Activated T-helper 1 cell treated with anti-CD3 and anti-CD28 coated beads, Interleukin-12 subunit alpha, Interleukin-12 subunit beta, Interleukin-2, Interleukin-4 antibody, amounts not matched to agents 30 ng/mL and 10 ng/mL and 1 ng/mL, durations not matched to agents 14 hours and 24 hours and 36 hours (primary cell): Measurements from ENCODE around the gene IGHMBP2. TPM values are rescaled to one million over a fixed set of nuclear protein-coding genes. Genes with fewer than 3 reads are reported as not detected.

Source experiments
- DNase-seq: peaks from one replicate; pipeline ENCODE4 v3.0.0; 2021; ENCODE audit warnings: low spot score
- H3K27ac Mint-ChIP-seq: one replicate; pipeline ENCODE4 v1.8.0; 2021; ENCODE audit warnings: mild to moderate bottlenecking, mixed read lengths
- H3K27me3 Mint-ChIP-seq: one replicate; pipeline ENCODE4 v1.8.0; 2022; ENCODE audit warnings: mild to moderate bottlenecking, moderate library complexity, mixed read lengths; ENCODE audit not compliant: insufficient read depth
- H3K36me3 Mint-ChIP-seq: one replicate; pipeline ENCODE4 v1.8.0; 2021; ENCODE audit warnings: low read depth, mixed read lengths
- H3K4me1 Mint-ChIP-seq: one replicate; pipeline ENCODE4 v1.8.0; 2021; ENCODE audit warnings: low read depth, mixed read lengths
- H3K4me3 Mint-ChIP-seq: one replicate; pipeline ENCODE4 v1.8.0; 2021; ENCODE audit warnings: mild to moderate bottlenecking, moderate library complexity, mixed read lengths
- H3K9me3 Mint-ChIP-seq: one replicate; pipeline ENCODE4 v1.8.0; 2021; ENCODE audit warnings: mixed read lengths
- intact Hi-C: fragments of 100-400 bp; cut with micrococcal nuclease; formaldehyde crosslinking; loops from one replicate; pipeline ENCODE4 v1.15.1; 2024
- total RNA-seq: library from RNA; stranded (reverse); gene quantifications from 2 replicates; pipeline ENCODE4 v1.2.3, GENCODE V29; 2022

IGHMBP2 gene
- total RNA-seq, 1 donor from 2014 or later = 42.3 TPM

DNA sequence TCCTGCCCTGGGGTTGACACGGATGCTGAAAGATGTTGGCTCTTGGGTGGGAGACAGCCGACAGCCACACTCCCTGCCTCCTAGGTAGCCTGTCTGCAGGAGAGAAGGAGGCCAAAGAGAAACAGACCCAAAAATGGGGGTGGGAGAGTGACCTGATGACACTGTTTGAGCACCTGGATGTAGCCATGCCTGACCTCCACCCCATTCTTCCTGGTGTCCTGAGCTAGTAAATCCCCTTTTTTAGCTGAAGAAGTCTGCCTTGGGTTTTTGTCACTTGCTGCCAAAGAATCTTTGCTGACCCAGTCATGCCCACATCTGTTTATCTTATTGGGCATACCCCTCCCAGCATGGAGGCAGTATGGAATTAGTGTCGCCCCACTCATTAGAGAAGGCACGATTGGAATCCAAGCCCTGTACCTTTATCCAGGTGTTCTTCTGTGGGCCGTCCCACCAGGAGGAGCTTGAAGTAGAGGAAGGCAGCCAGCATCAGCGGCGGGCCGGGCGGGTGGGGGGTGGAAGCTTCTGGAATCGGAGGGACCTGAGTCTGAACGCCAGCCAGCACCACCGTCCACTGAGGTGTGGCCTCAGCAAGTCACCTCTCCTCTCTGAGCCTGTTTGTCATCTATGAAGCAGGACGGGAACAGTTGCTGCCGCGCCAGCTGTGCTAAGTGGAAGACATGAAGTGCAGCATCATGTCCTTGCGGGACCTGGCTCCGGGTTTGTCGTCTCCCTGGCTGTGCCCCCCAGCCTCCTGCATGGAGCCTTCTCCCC is 37.8 kb downstream of the IGHMBP2 start:
- Mint-ChIP-seq H3K4me1 (no peaks in the 10 kb centered on the region), H3K9me3 (no peaks in the 10 kb centered on the region), H3K27me3 (no peaks in the 10 kb centered on the region), H3K36me3 (peaks cover 9% of the 10 kb centered on the region), H3K4me3 (no peak overlapping the region), H3K27ac (no peak overlapping the region)
- DNase-seq = no peak
- intact Hi-C loops = no loop called here

DNA sequence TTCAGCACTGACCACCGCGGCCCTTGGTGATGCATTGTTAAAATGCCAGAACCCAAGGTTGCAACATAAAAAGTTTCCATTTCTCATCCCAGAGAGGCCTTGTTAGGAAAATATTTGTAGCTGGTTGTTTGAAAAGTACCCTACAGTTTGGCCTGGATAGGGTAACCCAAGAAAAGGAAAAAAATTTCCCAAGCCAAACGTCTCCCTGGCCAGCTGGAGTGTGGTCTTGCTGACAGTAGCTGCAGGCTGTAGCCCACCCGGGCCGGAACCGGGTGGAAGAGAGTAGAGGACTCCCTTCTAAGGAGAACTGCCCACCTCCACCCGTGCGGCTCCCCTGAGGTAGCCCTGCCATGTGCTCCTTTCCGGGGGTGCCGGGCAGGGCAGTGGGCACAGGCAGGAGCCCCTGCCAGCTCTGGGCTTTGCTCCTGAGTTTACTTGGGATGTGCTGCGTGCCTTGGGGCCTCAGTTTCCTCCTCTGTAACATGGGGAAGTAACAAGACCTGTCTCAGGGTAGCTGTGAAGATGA is 38.5 kb downstream of the IGHMBP2 start:
- intact Hi-C loops = no loop called here
- peaks cover 8% of the 10 kb centered on the region for H3K36me3 Mint-ChIP-seq
- no peak overlapping the region for H3K27ac Mint-ChIP-seq
- no peaks in the 10 kb centered on the region for H3K27me3 Mint-ChIP-seq
- no peak for DNase-seq
- H3K9me3 Mint-ChIP-seq = no peaks in the 10 kb centered on the region
- no peaks in the 10 kb centered on the region for H3K4me1 Mint-ChIP-seq
- no peak overlapping the region for H3K4me3 Mint-ChIP-seq

DNA sequence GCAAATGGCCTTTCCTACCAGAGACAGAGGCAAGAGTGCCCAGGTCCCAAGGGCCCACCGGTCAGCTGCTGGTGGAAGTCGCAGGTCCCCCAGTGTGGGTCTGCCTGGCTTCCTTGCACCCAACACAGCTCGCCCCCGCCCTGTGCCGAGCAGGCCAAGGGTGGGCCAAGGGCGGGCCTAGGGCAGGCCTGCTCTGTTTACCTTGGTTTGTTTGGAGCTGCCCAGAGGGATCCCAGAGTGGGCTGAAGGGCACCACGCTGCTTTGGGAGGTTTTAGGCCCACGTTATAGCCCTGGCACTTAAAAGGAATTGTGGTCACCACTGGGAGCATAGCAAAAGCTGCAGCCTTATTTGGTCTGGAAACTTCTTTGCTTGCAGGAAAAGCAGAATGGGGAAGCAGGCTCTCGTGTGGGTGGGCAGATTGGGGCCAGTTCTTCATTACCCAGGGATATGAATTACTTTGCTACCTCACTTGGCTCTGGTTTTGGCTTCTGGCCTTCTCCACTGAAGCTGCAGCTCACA is 39.1 kb downstream of the IGHMBP2 start:
- intact Hi-C loops = no loop called here
- H3K9me3 Mint-ChIP-seq = no peaks in the 10 kb centered on the region
- no peaks in the 10 kb centered on the region for H3K4me1 Mint-ChIP-seq
- H3K36me3 Mint-ChIP-seq = peaks cover 8% of the 10 kb centered on the region
- no peak for DNase-seq
- no peak overlapping the region for H3K4me3 Mint-ChIP-seq
- no peak overlapping the region for H3K27ac Mint-ChIP-seq
- no peaks in the 10 kb centered on the region for H3K27me3 Mint-ChIP-seq

DNA sequence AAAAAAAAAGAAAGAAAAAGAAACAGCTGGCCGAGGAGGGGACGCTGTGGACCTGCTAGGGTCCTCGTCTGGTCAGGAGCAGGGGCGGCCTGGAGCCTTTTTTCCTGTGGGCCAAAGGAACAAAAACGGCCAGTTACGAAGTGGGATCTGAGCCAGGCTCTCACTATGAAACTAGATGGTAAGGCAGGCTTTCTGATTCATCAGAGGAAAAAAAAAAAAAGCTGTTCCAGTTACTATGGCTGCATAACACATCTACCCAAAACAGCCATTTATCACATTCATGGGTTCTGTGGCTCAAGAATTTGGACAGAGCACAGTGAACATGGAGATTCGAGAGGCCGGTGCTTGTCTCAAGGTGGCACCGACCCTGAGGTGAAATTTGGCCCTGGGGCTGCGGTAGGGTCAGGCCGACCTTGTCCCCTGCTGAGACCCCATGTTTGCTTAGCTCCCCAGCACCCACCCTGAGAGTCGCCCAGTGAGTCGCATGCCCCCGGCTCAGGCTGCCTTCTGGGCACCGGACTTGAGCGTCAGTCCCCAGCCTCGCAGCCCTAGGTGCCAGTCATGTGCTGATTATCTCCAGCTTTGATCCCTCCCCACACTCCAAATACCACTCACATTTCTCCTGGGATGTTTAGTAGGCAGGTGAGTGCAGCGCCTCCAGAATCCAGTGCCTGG is 42.9 kb downstream of the IGHMBP2 start:
- DNase-seq = no peak
- no peak overlapping the region for H3K4me3 Mint-ChIP-seq
- no peaks in the 10 kb centered on the region for H3K4me1 Mint-ChIP-seq
- no peaks in the 10 kb centered on the region for H3K36me3 Mint-ChIP-seq
- H3K9me3 Mint-ChIP-seq = no peaks in the 10 kb centered on the region
- H3K27ac Mint-ChIP-seq = no peak overlapping the region
- intact Hi-C loops = no loop called here
- H3K27me3 Mint-ChIP-seq = no peaks in the 10 kb centered on the region

DNA sequence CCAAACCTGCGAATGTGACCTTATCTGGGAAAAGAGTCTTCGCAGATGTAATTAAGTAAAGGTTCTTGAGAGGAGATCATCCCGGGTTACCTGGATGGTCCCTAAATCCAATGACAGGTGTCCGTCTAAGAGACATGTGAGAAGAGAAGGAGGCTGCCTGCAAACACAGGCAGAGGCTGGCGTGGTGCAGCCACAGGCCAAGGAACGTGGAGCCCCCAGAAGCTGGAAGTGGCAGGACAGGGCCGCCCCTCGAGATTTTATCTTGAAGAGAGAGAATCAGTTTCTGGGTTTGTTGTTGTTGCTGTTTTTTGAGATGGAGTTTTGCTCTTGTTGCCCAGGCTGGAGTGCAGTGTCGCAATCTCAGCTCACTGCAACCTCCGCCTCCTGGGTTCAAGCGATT is 43.5 kb downstream of the IGHMBP2 start:
- H3K27ac Mint-ChIP-seq = no peak overlapping the region
- H3K9me3 Mint-ChIP-seq = no peaks in the 10 kb centered on the region

DNA sequence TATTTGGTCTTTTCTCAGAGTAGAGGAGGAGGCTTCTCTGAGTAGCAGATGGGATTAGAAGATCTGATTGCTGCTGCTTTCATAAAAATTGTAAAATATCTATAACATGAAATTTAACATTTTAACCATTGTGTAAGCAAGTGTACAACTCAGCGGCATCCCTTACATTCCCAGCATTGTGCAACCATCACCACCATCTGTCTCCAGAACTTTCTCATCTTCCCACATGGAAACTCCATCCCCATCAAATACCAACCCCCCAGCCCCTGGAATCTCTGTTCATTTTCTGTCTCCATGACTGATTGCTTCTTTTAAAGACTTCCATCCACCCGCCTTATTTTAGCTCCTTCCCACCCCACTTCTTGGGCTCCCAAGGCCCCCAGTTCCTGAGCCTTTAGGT is 44.8 kb downstream of the IGHMBP2 start:
- H3K4me1 Mint-ChIP-seq = no peaks in the 10 kb centered on the region
- H3K27me3 Mint-ChIP-seq = no peaks in the 10 kb centered on the region
- no peak overlapping the region for H3K27ac Mint-ChIP-seq
- H3K4me3 Mint-ChIP-seq = no peak overlapping the region
- no peaks in the 10 kb centered on the region for H3K9me3 Mint-ChIP-seq
- DNase-seq = no peak
- intact Hi-C loops = no loop called here
- no peaks in the 10 kb centered on the region for H3K36me3 Mint-ChIP-seq

More for the DNA sequence above, 43.5 kb downstream of the IGHMBP2 start:
- H3K27me3 Mint-ChIP-seq = no peaks in the 10 kb centered on the region
- intact Hi-C loops = no loop called here
- no peak for DNase-seq
- H3K4me1 Mint-ChIP-seq = no peaks in the 10 kb centered on the region
- no peak overlapping the region for H3K4me3 Mint-ChIP-seq
- H3K36me3 Mint-ChIP-seq = no peaks in the 10 kb centered on the region

DNA sequence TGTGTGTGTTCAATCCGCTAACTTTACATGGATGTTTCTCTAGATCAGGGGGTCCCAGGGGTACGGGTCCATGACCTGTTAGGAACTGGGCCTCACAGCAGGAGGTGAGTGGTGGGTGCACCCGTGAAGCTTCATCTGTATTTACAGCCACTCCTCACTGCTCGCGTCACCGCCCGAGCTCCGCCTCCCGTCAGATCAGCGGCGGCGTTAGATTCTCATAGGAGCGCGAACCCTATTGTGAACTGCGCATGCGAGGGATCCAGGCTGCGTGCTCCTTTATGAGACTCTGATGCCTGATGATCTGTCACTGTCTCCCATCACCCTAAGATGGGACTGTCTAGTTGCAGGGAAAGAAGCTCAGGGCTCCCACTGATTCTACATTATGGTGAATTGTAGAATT is 45.2 kb downstream of the IGHMBP2 start:
- Mint-ChIP-seq H3K27me3 (no peaks in the 10 kb centered on the region), H3K27ac (no peak overlapping the region), H3K4me1 (no peaks in the 10 kb centered on the region), H3K4me3 (no peak overlapping the region), H3K36me3 (no peaks in the 10 kb centered on the region), H3K9me3 (no peaks in the 10 kb centered on the region)
- no peak for DNase-seq
- intact Hi-C loops = no loop called here

DNA sequence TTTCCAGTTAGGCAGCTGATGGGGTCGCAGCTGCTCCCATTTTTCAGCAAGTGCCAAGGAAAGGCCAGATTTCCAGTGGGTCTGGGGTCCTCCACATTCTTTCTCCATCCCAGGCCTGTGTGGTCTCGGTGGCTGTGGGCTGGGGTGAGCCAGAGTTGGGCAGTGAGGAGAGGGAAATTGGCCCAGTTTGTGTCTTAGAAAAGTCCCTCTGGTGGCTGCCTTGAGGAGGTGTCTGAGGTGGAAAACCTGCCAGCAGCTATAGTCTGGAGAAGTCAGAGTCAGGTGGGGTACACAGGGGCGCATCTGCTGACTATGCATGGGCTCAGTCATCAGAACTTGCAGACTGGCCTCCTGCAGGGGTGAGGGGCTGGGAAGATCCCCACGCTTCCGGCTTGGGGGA is 46.6 kb downstream of the IGHMBP2 start:
- H3K4me1 Mint-ChIP-seq = no peaks in the 10 kb centered on the region
- H3K36me3 Mint-ChIP-seq = no peaks in the 10 kb centered on the region
- H3K4me3 Mint-ChIP-seq = no peak overlapping the region
- intact Hi-C loops = no loop called here
- H3K9me3 Mint-ChIP-seq = no peaks in the 10 kb centered on the region
- DNase-seq = no peak
- no peak overlapping the region for H3K27ac Mint-ChIP-seq
- H3K27me3 Mint-ChIP-seq = no peaks in the 10 kb centered on the region

DNA sequence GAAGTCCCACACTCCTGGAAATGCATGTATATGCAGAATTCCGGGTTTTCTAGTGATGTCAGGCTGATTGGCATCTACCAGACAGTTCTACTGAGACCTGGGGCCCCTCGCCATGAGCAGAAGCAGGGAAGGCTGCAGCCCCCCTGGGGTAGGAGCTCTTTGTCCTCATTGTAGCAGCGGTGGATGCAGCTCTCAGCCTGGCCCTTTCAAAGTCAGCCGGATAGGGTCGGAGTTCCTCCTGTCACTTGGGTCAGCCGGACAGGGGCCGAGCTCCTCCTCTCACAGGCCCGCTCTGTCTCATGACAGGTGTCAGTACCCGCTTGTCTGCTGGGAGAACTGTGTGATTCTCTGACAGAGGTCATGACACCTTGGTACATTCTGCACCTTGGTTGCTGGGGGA is 47.1 kb downstream of the IGHMBP2 start:
- no peak overlapping the region for H3K4me3 Mint-ChIP-seq
- no peak for DNase-seq
- no peaks in the 10 kb centered on the region for H3K4me1 Mint-ChIP-seq
- no peaks in the 10 kb centered on the region for H3K36me3 Mint-ChIP-seq
- no peaks in the 10 kb centered on the region for H3K27me3 Mint-ChIP-seq
- no peaks in the 10 kb centered on the region for H3K9me3 Mint-ChIP-seq
- H3K27ac Mint-ChIP-seq = no peak overlapping the region
- intact Hi-C loops = no loop called here

DNA sequence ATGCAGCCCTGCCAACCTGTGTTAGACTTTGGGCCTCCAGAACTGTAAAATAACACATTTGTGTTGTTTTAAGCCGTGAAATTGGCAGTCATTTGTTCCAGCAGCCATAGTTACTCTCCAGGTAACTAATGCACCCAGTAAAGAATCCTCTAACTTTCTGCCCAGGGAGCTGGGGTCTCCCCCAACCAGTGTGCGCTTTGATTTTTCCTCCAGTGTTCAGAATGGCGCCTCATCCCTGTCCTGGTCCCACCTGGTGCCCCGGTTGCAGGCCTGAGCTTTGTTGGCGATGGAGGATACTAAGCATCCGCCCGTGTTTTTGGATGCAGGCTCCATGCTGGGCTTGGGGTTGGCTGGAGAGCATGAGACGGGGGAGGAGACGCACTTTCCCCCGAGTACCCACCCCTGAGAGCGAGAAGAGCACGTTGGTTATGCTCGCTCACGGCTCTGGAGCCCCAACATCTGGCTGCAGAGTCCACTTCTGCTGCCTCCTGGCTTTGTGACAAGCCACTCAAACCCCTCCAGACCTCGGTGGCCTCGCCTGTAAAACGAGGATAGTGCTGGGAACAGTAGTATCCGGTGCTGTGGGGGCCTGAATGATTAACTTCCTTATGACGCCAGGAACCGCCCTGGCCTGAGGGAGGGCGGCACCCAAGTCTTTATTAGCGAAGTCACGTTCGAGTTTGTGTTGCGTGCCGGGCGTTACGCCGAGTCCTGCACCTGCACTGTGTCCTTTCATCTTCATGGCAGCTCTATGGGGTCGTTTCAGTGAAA is 51.3 kb downstream of the IGHMBP2 start:
- H3K36me3 Mint-ChIP-seq = no peaks in the 10 kb centered on the region
- no peaks in the 10 kb centered on the region for H3K4me1 Mint-ChIP-seq
- intact Hi-C loops = no loop called here
- no peak for DNase-seq
- peaks cover 3% of the 10 kb centered on the region for H3K27me3 Mint-ChIP-seq
- H3K9me3 Mint-ChIP-seq = no peaks in the 10 kb centered on the region
- H3K27ac Mint-ChIP-seq = no peak overlapping the region
- H3K4me3 Mint-ChIP-seq = no peak overlapping the region

DNA sequence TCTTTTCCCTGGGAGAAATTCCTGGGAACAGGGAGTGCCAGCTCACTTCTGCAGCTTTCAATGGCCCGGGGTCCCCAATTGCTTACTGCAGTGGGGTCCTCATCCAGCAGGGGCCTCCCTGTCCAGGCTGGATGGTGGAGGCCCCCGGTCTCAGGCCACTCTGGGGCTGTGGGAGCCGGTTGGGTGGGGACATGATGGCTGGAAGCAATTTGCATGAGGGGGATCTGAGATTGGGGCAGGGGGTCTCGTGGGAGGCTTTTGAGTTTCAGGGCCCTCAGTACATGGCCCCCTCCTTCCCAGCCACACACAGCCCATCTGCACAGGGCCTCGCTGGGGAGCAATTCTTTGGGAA is 51.9 kb downstream of the IGHMBP2 start:
- H3K27ac Mint-ChIP-seq = no peak overlapping the region
- no peak overlapping the region for H3K4me3 Mint-ChIP-seq
- H3K36me3 Mint-ChIP-seq = no peaks in the 10 kb centered on the region
- H3K9me3 Mint-ChIP-seq = no peaks in the 10 kb centered on the region
- no peak for DNase-seq
- intact Hi-C loops = no loop called here
- no peaks in the 10 kb centered on the region for H3K4me1 Mint-ChIP-seq
- H3K27me3 Mint-ChIP-seq = peaks cover 3% of the 10 kb centered on the region

DNA sequence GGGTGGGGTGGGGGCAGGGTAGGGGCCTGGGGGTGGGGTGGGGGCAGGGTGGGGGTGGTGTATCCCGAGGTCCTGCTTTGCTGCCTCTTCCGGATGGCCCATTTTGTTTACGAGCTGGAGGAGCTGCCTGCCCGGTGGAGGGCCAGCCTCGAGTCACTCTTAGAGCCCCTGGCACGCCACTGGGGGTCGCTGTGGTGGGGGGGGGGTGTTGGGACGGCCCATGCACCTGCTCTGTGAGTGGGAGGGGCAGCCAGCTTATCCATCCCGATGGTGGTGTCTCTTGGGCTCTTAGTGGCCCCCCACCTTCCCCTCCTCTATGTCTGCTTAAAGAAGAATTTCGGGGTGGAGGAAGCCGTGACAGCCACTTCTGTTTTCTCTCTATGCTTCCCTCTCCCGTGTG is 52.5 kb downstream of the IGHMBP2 start:
- DNase-seq = no peak
- Mint-ChIP-seq H3K9me3 (no peaks in the 10 kb centered on the region), H3K4me3 (no peak overlapping the region), H3K27me3 (peaks cover 3% of the 10 kb centered on the region), H3K4me1 (no peaks in the 10 kb centered on the region), H3K36me3 (no peaks in the 10 kb centered on the region), H3K27ac (no peak overlapping the region)
- intact Hi-C loops = no loop called here
